Peyer's patch (tissue), 4 donors: Measurements from ENCODE around the gene SEC24C.

Experiments used
- CTCF ChIP-seq, 6 experiments: fragments of 450-650 bp in 4 of 6; fragments of 200-600 bp in 2 of 6; sonication (generic) in 1 of 6; IDR thresholded peaks; one replicate each; pipeline ENCODE4 v1.5.1; 2017 to 2019; ENCODE audit warnings: antibody characterized with exemption in 6 of 6, mild to moderate bottlenecking in 3 of 6, moderate library complexity in 1 of 6
- POLR2A ChIP-seq, 2 donors: fragments of 450-650 bp; IDR thresholded peaks; one replicate each; pipeline ENCODE4 v1.5.1; 2017; ENCODE audit warnings: antibody characterized with exemption in 2 of 2, mild to moderate bottlenecking in 2 of 2, moderate library complexity in 2 of 2

- no peak for TF ChIP-seq POLR2A (IDR thresholded peaks at IDR 0.05)
- no peak for TF ChIP-seq CTCF (IDR thresholded peaks at IDR 0.05)
Measured at GRCh38 chr10:73818402-73818801, 74.2 kb downstream of the SEC24C start.
